ENCODE results near the gene RUNX1. TPM values are rescaled to one million over a fixed set of nuclear protein-coding genes. Genes with fewer than 3 reads are reported as not detected.

Gene RUNX1
- total and polyA plus RNA-seq, 10 of the 15 experiments (the other 5 are each of a cell fraction or from before 2014, with no cell fraction given): 0.90 to 15.2 (median 4.1) TPM

DNA sequence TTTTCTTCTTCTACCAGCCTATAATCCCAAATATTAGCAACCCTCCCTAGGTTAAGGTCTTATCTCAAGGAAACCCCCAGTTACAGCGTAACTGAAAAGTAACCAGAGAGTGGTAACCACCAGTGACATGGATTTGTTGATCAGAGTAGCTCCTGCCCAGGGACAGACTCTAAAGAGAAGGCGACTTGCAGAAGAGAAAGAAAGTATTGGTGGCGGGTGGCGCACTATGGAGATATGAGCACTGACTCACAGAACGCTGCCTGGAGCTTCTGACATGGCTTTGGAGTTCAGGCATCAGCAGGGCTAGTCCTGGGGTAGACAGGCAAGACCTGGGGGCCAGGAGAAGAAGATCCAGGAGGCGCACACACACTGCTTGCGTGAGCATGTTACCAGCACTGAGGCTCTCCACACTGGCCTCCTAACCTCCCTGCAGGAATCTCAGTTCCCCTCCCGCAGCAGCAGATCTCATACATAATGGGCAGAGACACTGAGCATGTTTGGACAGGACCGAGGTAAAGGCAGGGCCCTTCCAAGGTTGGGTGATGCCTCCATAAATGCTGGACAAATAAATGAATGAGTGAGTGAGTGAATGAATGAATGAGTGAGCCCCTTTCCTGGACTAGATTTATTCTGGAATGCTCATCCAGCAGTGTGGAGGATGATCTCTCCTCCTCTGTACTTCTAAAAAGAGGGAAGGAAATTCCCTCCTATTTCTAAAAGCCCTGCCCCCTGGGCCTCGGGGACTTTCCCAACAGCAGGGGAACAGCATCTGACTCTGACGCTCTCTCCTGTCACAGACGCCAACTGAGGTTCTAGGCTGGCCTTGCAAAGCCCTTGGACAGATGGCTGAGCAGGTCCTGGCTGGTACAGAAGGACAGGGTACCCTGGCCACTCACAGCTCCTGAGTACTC, 204.8 kb downstream of the RUNX1 start (continued):
- TF ChIP-seq, protein P1, sequence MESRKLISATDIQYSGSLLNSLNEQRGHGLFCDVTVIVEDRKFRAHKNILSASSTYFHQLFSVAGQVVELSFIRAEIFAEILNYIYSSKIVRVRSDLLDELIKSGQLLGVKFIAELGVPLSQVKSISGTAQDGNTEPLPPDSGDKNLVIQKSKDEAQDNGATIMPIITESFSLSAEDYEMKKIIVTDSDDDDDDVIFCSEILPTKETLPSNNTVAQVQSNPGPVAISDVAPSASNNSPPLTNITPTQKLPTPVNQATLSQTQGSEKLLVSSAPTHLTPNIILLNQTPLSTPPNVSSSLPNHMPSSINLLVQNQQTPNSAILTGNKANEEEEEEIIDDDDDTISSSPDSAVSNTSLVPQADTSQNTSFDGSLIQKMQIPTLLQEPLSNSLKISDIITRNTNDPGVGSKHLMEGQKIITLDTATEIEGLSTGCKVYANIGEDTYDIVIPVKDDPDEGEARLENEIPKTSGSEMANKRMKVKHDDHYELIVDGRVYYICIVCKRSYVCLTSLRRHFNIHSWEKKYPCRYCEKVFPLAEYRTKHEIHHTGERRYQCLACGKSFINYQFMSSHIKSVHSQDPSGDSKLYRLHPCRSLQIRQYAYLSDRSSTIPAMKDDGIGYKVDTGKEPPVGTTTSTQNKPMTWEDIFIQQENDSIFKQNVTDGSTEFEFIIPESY (IDR thresholded peaks at IDR 0.05): peak; percentile 67; the same call in 1 of the 2 replicates
- TF ChIP-seq, protein P2, sequence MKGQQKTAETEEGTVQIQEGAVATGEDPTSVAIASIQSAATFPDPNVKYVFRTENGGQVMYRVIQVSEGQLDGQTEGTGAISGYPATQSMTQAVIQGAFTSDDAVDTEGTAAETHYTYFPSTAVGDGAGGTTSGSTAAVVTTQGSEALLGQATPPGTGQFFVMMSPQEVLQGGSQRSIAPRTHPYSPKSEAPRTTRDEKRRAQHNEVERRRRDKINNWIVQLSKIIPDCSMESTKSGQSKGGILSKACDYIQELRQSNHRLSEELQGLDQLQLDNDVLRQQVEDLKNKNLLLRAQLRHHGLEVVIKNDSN (IDR thresholded peaks at IDR 0.05; ENCODE audit: borderline replicate concordance, extremely low read length, insufficient read depth, low read depth, low read length): no peak
- TF ChIP-seq MTA2 (IDR thresholded peaks at IDR 0.05; ENCODE audit: low read depth) (no peak), BMI1 (IDR thresholded peaks at IDR 0.05; ENCODE audit: borderline replicate concordance) (no peak), TCF7 (IDR thresholded peaks at IDR 0.05; ENCODE audit: borderline replicate concordance) (no peak), NRF1 (conservative IDR thresholded peaks at IDR 0.05; ENCODE audit: low read depth, low read length) (no peak), SUZ12 (IDR thresholded peaks at IDR 0.05; ENCODE audit: unreplicated experiment) (no peak), SRF (IDR thresholded peaks at IDR 0.05; ENCODE audit: low read depth in 2 of 2, low read length in 2 of 2) (no peak), ZNF217 (IDR thresholded peaks at IDR 0.05) (no peak), ASH2L (IDR thresholded peaks at IDR 0.05; ENCODE audit: borderline replicate concordance, low read depth) (no peak), PML (IDR thresholded peaks at IDR 0.05; ENCODE audit: low read length) (no peak), POU2F2 (IDR thresholded peaks at IDR 0.05; ENCODE audit: borderline replicate concordance, low read depth, low read length) (no peak), EED (IDR thresholded peaks at IDR 0.05; ENCODE audit: low read depth) (0 out of 2 replicates have a peak, but pooled peaks have one; percentile 28), MTA3 (IDR thresholded peaks at IDR 0.05; ENCODE audit: borderline replicate concordance, low read length) (no peak), TAF1 (IDR thresholded peaks at IDR 0.05; ENCODE audit: borderline replicate concordance, low read depth, low read length) (no peak)
- TF ChIP-seq, protein P3, sequence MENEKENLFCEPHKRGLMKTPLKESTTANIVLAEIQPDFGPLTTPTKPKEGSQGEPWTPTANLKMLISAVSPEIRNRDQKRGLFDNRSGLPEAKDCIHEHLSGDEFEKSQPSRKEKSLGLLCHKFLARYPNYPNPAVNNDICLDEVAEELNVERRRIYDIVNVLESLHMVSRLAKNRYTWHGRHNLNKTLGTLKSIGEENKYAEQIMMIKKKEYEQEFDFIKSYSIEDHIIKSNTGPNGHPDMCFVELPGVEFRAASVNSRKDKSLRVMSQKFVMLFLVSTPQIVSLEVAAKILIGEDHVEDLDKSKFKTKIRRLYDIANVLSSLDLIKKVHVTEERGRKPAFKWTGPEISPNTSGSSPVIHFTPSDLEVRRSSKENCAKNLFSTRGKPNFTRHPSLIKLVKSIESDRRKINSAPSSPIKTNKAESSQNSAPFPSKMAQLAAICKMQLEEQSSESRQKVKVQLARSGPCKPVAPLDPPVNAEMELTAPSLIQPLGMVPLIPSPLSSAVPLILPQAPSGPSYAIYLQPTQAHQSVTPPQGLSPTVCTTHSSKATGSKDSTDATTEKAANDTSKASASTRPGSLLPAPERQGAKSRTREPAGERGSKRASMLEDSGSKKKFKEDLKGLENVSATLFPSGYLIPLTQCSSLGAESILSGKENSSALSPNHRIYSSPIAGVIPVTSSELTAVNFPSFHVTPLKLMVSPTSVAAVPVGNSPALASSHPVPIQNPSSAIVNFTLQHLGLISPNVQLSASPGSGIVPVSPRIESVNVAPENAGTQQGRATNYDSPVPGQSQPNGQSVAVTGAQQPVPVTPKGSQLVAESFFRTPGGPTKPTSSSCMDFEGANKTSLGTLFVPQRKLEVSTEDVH (IDR thresholded peaks at IDR 0.05; ENCODE audit: low read depth, partially characterized antibody): no peak
- TF ChIP-seq, protein P4, sequence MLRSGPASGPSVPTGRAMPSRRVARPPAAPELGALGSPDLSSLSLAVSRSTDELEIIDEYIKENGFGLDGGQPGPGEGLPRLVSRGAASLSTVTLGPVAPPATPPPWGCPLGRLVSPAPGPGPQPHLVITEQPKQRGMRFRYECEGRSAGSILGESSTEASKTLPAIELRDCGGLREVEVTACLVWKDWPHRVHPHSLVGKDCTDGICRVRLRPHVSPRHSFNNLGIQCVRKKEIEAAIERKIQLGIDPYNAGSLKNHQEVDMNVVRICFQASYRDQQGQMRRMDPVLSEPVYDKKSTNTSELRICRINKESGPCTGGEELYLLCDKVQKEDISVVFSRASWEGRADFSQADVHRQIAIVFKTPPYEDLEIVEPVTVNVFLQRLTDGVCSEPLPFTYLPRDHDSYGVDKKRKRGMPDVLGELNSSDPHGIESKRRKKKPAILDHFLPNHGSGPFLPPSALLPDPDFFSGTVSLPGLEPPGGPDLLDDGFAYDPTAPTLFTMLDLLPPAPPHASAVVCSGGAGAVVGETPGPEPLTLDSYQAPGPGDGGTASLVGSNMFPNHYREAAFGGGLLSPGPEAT (IDR thresholded peaks at IDR 0.05; ENCODE audit: low read depth): peak; percentile 48; the same call in 1 of the 2 replicates
- TF ChIP-seq, protein P5, sequence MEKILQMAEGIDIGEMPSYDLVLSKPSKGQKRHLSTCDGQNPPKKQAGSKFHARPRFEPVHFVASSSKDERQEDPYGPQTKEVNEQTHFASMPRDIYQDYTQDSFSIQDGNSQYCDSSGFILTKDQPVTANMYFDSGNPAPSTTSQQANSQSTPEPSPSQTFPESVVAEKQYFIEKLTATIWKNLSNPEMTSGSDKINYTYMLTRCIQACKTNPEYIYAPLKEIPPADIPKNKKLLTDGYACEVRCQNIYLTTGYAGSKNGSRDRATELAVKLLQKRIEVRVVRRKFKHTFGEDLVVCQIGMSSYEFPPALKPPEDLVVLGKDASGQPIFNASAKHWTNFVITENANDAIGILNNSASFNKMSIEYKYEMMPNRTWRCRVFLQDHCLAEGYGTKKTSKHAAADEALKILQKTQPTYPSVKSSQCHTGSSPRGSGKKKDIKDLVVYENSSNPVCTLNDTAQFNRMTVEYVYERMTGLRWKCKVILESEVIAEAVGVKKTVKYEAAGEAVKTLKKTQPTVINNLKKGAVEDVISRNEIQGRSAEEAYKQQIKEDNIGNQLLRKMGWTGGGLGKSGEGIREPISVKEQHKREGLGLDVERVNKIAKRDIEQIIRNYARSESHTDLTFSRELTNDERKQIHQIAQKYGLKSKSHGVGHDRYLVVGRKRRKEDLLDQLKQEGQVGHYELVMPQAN (conservative IDR thresholded peaks at IDR 0.05): no peak

All from GM12878 (cell line).